Stimulated activated CD4-positive, alpha-beta T cell treated with anti-CD3 and anti-CD28 coated beads, Interleukin-15, amount 100 ng/mL, for 1 hour (primary cell): ENCODE results near the gene DPH5.
"Not testable (repeated sequence)": the region's sequence is repeated elsewhere in the genome, so short reads cannot be mapped to it uniquely, and the experiment has no call there.

Experiments used
- DNase-seq, 2 donors: peaks; one replicate each; pipeline ENCODE4 v3.0.0-alpha.2; 2020; ENCODE audit warnings: low read depth in 1 of 2, low spot score in 1 of 2

Gene DPH5, protein sequence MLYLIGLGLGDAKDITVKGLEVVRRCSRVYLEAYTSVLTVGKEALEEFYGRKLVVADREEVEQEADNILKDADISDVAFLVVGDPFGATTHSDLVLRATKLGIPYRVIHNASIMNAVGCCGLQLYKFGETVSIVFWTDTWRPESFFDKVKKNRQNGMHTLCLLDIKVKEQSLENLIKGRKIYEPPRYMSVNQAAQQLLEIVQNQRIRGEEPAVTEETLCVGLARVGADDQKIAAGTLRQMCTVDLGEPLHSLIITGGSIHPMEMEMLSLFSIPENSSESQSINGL

DNA sequence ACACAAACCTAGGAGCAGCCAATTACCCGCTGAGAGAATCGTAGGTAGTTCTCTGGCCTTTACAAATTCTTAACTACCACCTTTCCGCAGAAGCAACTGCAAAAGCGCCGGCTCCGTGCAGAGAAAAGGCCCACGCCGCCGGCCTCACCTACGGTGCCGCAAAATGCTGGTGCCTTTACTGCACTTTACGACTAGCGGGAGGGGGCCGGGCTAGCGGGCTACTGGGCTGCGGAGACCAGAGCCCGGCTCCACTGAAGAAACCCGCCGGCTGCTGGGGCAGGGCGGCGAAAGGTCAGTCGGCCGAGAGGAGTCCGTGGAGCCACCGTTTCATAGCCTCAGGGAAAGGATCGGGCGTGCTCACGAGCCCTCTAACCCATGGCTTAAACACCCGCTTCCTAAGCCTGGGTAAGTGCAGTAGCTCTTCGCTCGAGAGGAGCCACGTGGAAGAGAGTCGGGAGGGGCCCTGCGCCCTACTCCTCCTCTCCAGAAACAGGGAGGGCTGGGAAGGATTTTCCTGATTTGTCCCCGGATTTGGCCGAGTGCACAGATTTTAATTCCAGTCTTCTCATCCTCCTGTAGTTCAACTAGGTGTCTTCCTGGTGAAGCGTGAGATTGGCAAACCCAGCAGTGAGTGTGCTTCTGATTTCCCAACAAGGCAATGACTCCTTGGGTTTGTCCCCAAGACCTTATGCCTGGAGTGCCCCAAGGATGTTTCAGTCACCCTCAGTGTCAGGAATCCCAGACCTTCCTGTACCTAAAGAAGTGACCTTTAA lies at the start of gene DPH5:
TSS of gene DPH5 (minus strand) at position 128 of the 773 bp plus-strand sequence. CDS start 341 bp downstream, outside the sequence.
- peak; percentile 71 to 78 for DNase-seq

DNA sequence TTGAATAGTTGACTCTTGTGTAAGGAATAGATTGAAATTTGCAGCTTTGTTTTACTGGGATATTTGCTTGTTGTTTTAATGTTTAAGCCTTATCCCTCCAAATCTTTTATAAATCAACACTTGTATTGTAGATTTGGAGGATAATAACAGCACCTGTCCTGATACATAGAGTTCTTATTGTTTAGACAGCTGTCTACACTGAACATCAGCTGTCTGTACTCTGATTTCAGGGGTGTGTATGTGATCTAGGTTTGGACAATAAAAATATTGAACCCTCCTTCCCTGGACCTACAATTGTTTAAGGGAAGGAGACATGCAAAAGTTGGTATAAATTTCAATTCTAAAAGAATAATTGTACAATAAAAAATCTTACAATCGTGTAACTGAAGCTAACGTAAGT lies 48.3 kb upstream of the DPH5 start:
- DNase-seq: no peak

DNA sequence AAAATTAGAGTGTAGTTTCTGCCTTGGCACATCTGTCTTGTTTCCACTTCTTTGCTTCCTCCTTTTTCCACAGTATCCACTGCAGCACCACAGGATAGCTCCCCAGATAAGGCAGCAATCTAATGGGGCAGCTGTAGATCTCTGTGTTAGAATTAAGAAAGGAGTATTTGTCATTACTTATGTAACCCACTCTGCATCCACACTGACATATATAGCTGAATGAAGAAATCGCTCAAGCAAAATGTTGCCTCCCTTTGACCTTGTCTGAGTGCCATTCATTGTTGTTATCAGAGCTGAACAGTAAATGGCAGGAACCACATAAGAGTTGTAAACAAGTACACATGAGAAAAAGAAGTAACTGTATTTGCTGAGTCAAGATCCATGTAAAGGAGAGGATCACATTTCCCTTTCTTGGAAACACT lies 45.9 kb upstream of the DPH5 start:
- DNase-seq: no peak

DNA sequence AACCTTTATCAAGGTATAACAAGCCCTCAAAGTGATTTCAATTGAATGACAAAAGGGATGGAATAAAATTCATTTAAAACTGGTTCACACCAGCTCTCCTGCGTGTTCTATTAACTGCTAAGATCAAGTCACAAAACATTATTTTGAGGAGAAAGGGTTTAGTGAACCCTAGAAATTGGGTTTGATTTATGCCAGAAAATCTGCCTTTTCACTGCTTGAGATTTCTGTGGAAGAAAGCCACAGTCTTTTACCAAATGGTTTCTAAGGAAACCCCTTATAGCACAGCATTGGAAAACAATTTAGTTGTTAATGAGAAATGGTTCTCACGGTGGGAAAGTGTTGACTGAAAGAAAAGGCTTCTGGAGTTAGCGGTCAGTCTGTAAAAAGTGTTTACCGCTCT lies 43.6 kb upstream of the DPH5 start:
- no peak for DNase-seq

DNA sequence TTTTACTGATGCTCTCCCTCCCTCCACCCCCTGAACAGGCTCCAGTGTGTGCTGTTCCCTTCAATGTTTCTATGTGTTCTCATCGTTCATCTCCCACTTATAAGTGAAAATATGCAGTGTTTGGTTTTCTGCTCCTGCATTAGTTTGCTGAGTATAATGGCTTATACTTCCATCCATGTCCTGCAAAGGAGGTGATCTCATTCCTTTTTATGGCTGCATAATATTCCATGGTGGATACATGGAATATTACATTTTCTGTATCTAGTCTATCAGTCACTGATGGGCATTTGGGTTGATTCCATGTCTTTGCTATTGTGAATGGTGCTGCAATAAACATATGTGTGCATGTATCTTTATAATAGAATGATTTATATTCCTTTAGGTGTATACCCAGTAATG lies 41.4 kb upstream of the DPH5 start:
- not testable (repeated sequence) for DNase-seq

DNA sequence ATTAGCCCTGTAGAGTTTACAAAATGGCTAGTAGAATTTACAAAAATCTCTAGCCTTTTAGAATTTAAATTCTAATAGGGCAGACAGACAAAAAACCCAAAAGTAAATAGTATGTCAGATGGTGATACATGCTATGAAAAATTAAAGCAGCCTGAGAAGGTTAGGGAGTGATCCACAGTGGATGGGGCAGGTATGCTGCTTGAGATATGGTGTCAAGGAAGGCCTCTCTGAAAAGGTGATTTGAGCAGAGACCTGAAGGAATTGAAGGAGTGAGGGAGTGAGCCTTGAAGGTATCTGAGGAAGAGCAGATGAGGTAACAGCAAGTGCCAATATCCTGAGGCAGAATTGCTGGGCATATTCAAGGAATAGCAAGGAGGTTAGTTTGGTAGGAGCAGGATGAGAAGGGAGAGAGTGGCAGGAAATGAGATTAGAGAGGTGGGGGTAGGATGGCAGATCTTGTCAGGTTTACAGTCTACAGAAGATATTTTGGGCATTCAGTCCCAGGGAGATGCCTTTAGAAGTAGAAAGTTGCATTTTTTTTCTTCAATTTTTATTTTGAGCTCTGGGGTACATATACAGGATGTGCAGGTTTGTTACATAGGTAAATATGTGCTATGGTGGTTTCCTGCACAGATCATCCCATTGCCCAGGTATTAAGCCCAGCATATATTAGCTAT lies 40.8 kb upstream of the DPH5 start:
- no peak for DNase-seq

DNA sequence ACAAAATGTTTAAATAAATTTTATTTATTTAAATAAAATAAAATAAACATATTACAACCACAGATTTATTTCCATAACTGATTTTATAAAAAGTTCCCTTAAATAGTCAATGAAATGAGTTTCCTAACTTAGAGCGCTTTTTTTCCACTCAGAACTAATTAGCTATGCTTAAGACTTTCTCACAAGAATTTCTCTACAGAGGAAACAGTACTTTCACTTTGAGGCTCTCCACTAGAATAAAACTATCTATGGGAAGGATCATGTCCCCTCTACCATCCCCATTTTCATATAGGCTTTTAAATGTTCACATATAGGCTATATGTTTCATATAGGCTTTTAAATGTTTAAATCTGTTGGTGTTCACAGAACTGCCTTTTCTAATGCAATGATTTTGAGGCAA lies 40.0 kb upstream of the DPH5 start:
- DNase-seq: no peak

DNA sequence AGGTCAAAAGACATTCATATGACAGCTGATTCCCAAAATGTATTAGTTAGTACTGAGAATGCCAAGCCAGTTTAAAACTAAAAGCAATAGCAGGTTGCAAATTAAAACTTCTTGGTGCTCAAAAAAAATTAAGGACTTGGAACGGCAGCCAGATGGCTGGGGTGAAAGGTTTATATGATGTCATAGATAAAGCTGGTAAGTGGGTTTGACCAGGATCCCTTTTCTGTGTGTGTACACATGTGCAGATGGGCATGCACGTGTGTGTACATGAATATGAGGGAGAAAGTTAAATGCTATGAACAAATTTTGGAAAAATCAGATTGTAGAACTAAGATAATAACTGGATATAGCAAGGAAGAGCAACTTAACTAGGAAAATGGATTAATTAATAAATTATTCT lies 39.1 kb upstream of the DPH5 start:
- no peak for DNase-seq

DNA sequence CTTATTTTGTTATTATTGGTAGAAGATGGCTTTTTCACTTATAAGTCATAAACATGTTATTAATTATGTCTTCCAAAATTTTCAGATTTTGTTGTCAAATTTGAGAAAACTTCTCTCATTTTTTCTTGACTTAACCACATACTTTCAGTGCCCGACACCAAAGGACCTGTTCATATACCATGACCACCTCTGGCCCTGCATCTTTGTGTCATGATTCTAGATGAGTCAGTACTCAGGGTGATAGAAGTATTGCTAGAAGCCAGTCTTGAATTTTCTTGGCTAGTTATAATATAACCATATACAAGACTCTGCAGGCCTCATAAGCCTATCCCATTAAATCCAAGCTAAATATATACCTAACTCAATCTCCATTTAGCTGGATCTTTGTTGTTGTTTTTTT lies 35.4 kb upstream of the DPH5 start:
- DNase-seq: no peak

DNA sequence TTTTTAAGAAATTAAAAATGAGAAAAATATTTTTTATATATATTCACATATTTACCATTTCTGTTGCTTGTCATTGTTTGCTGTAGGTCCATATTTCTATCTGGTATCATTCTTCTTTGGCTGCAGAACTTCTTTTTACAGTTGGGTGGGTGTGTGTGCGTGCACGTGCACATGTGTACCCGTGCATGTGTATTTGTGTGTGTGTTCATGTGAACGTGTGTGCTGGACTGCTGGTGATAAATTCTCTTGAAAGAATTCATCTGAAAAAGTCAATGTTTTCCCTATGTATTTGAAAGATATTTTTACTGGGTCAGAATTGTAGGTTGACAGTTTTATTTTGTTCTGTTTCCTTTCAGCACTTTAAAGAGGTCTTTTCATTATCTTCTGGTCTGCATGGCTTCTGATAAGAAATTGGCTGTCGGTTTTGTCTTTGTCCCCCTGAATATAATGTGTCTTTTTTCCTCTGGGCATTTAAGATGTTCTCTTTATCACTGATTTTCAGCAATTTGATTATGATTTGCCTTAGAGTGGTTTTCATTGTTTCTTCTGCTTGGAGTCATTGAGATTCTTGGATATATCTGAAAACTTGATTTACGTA lies 34.5 kb upstream of the DPH5 start:
- DNase-seq: no peak

DNA sequence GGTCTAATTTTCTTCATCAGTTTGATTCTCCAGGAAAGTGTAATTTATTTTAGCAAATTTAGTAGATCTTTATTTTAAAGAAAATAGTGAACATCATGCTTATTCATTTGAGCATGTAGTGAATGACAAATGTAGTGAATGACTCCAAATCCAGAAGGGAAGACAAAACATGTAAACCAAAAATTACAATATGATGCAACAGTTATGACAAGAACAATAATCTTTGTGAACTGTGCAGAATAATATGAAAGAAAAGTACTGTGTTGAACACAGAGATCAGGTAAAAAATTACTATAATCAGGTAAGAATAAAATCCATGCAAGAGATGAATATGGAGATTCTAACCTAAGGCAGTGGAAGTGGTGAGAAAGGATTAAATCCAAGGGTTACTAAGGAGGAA lies 30.0 kb upstream of the DPH5 start:
- DNase-seq: no peak

DNA sequence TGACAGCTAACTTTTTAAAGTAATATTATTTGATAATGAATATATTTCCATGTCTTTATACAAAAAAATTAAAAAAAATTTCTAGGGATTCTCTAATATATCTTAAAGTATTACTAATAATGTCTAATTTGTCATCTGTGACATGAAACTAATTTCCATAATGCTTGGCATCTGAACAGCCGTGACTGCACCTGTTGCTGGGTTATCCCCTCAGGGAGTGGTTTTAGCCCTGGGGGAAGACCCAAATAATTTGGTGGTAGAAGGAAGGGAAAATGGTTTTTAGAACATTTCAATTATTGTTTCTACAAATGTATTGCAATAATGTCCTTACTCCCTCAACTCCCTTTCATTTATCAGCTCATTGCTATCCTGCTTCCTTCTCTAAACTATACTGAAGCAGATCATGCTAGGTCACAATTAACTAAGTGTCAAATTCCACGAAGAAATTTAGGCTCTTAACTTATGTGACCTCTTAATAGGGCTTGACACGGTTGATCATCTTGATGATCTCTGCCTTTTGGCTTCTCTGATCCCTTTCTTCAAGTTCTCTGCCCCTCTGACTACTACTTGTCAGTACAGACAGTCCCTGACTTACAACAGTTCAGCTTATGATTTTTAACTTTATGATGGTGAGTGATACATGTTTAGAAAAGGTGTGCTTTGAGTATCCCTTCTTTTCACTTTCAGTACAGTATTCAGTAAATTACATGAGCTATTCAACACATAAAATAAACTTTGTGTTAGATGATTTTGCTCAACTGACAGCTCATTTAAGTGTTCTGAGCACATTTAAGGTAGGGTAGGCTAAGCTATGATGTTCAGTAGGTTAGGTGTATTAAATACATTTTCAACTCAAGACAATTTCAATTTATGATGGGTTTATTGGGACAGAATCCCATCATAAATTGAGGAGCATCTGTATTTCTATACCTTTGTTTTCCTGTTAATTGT lies 26.4 kb upstream of the DPH5 start:
- DNase-seq: no peak

DNA sequence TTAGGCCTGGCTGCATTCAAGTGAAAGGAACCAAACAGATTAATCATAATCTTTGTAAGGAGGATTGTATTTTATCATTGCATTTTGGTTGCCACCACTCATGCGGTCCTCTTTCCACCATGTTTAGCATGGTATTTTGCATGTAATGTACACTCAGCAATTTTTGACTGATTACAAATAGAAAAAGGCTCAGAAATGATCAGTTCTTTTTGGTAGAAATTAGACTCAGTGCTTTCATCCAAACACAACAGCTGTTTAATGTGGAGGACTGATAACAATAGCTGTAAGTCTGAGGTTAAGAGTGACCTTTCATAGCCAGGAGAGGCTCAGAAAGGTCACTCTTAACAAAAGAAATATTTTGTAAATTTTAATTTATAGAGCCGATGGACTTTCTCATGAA lies 25.3 kb upstream of the DPH5 start:
- DNase-seq: no peak

DNA sequence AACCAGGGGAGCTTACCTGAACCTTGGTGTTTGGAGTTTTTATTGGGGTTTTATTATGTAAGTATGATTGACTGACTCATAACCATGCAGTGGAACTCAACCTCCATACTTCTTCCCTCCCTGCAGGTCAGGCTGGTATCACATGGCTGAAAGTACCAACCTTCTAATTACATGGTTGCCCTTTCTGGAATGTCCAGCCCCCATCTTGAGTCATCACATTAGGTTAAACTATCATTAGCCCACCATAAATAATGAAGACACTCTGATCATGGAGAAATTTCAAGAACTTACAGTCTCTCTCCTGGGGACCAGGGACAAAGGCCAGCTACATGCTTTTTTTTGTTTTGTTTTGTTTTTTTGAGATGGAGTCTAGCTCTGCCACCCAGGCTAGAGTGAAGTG lies 19.2 kb upstream of the DPH5 start:
- DNase-seq: no peak

DNA sequence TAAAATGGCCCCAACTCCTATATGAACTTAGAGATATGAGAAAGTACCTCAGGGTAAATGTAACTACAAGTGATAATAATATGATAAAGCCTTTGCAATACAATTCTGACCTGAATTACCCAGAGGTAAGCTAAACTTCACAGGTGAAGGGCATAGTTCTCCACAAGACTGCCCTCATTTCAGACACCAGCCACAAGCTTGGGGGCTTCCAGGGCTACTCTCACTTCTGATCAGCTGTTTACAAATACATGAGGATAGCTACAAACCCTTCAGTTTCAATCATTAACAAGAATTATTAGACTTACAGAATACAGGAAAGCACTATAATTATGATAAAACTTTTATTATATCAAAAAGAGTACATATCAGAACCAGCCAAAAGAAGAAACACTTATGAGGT lies 18.7 kb upstream of the DPH5 start:
- DNase-seq: no peak

DNA sequence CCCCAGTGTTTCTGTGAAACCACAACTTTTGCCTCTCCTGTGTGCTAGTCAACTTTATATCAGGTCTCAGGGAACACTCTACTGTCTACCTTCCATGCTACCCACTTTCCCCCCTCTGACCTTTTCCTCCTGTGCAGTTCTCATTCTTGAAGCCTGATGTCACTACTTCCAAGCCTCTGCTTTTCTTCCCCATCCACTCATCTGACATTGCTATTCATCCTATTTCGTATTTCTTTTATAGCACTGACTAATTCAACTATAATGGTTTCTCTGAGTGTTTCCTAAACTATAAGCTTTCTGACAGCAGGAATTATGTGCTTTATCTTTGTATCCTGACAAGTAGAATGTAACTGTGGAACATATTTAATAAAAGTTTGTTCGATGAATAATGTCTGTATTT lies 18.2 kb upstream of the DPH5 start:
- DNase-seq: no peak

DNA sequence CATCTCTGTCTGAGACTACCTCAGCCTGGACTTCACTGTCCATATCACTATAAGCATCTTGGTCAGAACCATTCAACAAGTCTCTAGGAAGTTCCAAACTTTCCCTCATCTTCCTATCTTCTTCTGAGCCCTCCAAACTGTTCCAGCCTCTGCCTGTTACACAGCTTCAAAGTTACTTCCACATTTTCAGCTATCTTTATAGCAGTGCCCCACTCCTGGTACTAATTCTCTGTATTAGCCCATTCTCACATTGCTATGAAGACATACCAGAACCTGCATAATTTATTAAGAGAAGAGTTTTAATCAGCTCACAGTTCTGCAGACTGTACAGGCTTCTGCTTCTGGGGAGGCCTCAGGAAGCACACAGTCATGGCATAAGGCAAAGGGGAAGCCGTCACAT lies 15.7 kb upstream of the DPH5 start:
- no peak for DNase-seq

DNA sequence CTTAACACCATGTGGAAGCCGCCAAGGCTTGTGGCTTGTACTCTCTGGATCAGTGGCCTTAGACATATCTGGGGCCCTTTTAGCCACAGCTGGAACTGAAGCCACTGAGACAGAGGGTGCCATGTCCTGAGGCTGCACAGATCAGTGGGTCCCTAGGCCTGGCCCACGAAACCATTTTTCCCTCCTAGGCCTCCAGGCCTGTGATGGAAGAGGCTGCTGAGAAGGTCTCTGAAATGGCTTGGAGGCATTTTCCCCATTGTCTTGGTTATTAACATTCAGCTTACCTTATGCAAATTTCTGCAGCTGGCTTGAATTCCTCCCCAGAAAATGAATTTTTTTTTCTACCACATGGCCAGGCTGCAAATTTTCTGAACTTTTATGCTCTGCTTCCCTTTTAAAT lies 15.1 kb upstream of the DPH5 start:
- DNase-seq: no peak

DNA sequence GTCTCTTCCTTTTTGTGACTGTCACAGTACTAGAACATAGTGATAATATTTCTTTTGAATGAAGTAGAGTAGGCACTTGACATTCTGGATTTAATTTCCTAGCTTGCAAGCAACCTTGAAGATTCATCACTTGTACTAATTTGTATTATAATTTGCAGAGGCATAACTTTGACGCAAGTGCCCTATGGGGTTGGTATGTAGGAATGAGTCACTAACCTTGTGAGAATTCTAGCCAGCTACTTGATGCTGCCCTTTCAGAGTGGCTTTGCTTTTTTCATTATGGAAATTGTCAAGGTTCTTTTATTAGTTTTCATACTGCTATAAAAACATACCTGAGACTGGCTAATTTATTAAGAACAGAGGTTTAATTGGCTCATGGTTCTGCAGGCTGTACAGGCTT lies 13.7 kb upstream of the DPH5 start:
- no peak for DNase-seq

DNA sequence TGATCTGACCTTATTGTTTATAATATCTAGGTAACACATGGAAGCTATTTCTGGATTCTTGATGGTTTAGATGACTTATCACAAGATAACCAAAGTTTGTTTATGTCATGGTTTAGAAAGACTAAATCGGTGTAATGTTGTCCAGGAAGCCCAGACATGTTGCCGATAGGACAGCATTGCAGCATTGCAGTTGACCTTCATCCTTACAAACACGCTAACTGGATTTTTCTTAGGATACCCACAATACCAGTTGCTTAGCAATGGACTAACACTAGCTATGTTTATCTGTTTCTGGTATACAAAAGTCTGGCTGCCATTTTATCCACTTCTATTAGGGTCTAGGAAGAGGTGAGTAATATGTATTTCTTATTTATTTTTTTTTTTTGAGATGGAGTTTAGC lies 11.7 kb upstream of the DPH5 start:
- DNase-seq: no peak

DNA sequence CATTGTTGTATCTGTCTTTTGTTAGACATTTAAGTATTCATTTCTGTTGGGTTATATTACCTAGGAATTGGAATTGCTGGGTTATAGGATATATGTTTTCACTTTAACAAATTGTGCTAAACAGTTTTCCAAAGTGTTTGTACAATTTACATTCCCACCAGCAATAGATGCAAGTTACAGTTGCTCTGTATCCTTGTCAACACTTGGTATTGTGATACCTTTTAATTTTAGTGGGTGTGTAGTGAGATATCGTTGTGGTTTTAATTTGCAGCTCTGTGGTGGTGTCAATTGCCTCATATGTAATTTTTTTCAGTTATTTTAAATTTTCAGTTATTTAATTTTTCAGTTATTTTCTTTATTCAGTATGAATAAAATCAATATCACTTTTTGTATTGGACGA lies 7.4 kb upstream of the DPH5 start:
- DNase-seq: no peak
